ENCODE results near the gene FAN1.
"Not testable (repeated sequence)": the region's sequence is repeated elsewhere in the genome, so short reads cannot be mapped to it uniquely, and the experiment has no call there.

Gene FAN1

DNA sequence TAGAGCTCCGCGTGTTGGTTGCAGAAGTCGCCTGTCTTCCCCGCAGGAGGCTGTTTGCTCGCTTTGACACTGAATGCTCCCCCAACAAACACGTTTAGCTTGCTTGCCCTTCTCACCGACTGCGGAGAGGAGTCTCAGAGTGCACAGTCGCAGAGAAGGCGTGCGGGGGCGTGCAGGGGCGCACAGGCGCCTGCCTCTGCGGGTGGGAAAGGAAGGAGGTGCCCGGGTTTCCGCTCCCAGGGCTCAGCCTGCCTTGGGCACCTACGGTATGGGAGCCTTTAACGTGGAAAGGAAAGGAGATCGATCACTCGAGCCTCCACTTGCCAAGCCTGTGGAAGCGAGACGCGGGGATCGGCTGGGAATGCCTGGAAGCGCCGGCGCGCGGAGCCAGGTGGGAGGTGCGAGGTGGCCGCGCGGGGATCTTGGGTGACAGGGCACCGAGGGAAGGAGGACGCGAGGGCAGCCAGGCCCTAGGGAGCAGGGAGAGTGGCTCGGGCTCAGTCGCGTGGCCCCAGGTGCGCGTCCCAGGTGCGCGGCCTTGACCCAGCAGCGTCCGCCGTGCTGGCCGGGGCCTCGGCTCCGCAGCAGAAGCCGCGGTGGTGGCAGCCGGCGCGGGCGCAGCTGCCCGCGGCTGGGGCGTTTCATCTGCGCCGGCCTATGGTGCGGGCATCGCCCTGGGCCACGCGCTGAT is at the start of gene FAN1:
Gene FAN1, plus strand, starts transcription at position 419 of the 691 bp plus-strand sequence. CDS start 749 bp downstream, outside the sequence.
- peak; percentile 72 to 86 (median 77) for DNase-seq

DNA sequence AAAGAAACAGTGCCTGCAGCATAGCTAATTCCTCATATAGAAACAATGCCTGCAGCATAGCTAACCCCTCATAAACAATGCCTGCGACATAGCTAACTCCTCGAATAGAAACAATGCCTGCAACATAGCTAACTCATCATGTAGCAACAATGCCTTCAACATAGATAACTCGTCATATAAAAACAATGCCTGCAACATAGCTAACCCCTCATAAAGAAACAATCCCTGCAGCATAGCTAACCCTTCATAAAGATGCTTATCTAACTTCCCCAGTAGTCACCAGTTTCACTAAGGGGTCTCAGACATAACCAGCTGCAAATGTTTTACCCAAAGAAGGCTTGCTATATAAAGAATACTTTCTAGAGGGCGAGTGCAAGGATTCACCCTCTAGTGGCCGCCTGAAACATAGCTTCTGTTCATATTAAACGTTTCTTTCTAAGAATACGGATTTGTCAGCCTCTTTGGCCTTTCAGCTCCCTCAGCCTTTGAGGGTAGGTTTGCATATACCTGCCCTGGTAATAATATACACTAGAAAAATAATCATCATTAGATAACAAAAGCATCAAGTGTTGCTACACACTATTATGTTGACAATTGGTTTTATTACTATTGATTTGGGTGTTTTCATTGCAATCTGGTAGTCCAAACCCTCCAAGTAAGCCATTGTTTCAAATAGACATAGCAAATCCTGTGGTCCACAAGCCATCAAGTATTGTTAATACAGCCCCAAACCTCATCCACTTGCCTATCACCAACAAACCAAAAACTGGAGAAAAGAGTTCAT is 44.4 kb upstream of the FAN1 start:
- peak in 2 of 3 donors; percentile 27 to 28 for DNase-seq

DNA sequence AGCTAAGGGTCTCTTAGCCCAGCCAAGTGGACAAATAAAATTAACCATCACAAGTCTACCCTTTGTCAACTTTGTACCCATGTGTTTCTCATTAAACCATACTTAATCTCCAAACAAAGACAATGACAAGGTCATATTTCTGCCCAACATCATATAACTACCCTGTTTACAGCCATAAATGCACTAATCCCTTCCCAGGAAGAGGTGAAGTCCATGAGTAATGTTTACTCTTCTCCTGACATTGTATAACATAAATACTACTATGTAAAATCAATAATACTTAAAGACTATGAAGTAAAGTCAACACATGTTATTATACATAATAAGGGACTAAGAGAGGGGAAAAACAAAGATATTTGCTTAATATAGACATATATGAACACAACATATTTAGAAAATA is 38.5 kb upstream of the FAN1 start:
- no peak for DNase-seq

DNA sequence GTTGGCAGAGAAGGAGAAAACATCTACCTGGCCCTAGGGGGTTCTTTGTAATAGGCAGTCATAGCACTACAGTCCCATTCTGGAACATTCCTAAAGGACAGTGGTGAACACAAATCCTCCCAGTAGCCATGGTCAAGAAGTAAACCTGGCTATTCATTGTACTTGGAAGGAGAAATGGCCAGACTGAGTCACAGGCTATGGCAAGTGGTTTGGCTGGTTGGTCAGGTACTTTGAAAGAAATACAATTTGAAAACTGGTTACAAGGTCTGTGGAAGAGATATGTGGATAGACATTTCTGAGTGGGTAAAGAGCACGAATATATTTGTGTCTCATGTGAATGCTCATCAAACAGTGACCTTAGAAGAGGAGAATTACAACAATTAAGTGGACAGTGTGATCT is 33.0 kb upstream of the FAN1 start:
- no peak for DNase-seq

DNA sequence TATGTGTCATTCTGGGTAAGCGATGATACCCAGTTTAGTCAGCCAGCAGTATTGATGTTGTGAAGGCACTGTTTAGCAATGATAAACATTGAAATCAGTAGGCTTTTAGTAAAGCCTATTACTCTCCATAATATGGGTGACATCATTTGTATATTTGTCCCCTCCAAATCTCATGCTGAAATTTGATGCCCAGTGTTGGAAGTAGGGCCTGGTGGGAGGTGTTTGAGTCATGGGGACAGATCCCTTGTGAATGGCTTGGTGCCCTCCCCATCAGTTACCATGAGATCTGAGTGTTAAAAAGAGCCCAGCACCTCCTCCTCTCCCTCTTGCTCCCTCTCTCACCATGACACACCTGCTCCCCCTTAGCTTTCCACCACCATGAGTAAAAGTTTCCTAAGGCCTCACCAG is 31.4 kb upstream of the FAN1 start:
- peak in 1 of 3 donors; percentile 11 for DNase-seq

DNA sequence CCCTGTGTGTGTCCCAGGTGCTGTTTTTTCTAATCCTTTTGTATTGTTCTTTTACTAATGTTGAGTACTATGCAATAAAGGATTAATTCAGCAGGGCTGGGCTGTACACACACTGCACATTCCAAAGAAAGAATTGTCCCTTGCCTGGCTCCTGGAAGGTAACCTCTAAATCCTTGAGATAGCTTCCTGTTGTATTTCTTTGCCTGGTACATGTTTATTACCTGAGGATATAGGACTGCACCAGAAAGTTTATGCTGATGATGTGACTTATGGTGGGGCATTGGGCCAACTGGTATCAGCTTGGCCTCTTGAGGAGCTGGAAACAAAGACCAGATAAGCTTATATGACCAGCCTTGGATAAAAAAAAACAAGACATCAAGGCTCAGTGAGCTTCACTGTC is 26.6 kb upstream of the FAN1 start:
- no peak for DNase-seq

DNA sequence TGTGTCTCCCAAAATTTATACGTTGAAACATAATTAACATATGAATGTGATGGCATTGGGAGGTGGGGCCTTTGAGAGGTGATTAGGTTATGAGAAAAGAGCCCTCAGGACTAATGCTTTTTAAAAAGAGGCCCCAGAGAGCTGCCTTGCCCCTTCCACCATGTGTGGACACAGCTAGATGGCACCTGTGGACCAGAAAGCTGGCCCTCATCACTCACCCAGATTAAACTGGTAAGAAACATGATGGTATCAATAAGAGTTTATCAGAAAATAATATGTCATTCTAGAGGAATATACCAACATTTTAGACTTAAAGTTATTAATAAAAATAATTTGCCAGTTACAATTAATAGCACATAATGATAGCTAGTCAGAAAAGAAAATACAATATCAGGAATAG is 25.2 kb upstream of the FAN1 start:
- no peak for DNase-seq

DNA sequence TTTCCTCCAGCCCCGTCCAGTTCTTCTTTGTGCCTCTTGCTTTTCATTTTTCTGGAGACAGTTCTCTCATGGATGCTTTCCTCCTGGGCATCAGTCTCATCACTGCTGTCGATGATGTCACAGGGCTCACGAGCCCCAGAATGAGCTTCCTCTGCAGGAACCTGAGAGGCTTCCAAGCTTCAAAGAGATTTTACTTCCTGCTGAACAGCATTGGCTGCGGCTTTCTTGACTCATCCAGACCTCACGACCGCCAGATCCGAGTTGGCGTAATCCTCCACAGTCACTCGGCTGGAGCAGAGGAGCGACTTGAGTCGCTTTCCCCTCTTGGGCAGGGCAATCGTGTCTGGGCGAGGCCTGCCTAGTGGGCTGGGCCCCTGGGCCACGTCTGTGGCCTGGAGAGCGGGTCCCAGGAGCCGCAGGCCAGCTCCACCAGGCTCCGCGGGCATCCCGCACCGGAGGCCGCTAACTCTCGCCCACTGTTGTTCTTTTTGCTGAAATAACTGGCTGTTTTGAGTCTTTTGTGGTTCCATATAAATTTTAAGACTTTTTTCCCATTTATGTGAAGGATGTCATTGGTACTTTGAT is 20.8 kb upstream of the FAN1 start:
- DNase-seq: no peak

DNA sequence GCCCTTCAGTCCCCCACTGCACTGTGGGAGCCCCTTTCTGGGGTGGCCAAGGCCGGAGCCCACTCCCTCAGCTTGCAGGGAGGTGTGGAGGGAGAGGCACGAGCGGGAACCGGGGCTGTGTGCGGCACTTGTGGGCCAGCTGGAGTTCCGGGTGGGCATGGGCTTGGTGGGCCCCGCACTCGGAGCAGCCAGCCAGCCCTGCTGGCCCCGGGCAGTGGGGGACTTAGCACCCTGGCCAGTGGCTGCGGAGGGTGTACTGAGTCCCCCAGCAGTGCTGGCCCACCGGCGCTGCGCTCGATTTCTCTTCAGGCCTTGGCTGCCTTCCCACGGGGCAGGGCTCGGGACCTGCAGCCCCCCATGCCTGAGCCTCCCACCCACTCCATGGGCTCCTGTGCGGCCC is 20.0 kb upstream of the FAN1 start:
- not testable (repeated sequence) for DNase-seq

DNA sequence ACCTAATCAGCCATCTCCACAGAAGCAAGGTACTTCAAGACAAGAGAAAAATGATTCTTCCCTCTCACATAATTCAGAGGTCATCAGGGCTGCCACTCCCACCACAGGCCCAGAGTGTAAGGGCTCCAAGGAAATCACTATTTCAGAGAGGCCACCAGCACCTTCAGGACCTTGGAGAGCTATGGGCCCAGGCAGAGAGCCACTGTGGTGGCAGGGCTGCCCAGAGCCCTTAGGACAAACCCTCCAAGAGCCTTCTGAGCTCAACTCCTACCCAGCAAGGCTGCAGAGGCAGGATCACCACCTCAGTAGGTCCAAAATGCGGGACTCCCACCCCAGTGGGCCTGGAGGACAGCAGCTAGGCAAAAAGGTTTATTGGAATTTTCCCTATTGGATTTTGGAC is 17.9 kb upstream of the FAN1 start:
- peak in 1 of 3 donors; percentile 7 for DNase-seq

DNA sequence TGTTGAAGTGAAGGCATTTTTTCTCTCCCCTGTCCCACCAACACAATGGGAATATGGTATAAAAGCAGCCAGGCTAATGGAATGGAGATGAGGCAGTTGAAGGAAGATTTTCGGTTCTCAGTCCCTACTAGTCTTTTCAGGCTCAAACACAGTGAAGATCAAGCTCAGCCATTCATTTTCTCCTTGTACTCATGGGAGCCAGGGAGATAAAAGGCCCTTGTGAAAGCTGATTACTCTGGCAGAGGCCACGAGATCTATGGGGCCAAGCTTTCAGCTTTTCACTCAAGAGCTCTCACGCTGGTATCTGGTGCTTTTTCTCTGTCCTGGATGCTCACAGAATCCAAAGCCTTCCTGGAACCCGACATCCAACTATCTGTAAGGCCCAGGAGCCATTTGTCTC is 14.5 kb upstream of the FAN1 start:
- no peak for DNase-seq

DNA sequence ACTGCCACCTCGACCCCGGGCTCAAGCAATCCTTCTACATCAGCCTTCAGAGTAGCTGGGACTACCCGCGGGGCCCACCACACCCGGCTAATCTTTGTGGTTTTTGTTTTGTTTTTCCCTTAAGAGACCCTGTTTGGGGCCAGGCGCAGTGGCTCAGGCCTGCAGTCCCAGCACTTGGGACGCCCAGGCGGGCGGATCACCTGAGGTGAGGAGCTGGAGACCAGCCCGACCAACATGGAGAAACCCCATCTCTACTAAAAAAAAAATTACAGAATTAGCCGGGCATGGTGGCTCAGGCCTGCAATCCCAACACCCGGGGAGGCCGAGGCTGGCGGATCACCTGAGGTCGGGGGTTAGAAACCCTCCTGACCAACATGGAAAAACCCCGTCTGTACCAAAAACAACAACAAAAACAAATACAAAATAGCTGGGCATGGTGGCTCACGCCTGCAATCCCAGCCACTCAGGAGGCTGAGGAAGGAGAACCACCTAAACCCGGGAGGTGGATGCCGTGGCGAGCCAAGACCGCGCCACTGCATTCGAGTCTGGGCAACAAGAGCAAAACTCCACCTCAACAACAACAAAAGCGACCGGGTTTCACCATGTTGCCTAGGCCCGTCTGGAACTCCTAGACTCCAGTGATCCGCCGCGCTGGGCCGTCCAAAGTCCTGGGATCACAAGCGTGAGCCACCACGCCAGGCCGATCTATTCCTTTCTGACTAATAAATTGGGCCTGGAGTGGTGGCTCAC is 8.1 kb upstream of the FAN1 start:
- no peak for DNase-seq

DNA sequence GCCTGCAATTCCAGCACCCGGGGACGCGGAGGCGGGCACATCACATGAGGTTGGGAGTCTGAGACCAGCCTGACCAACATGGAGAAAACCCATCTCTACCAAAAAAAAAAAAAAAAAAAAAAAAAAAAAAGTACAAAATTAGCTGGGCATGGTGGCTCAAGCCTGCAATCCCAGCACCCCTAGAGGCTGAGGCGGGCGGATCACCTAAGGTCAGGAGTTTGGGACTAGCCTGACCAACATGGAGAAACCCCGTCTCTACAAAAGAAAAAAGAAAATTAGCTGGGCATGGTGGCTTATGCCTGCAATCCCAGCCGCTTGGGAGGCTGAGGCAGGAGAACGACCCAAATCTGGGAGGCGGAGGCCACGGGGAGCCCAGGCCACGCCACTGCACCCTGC is 7.5 kb upstream of the FAN1 start:
- DNase-seq: no peak

DNA sequence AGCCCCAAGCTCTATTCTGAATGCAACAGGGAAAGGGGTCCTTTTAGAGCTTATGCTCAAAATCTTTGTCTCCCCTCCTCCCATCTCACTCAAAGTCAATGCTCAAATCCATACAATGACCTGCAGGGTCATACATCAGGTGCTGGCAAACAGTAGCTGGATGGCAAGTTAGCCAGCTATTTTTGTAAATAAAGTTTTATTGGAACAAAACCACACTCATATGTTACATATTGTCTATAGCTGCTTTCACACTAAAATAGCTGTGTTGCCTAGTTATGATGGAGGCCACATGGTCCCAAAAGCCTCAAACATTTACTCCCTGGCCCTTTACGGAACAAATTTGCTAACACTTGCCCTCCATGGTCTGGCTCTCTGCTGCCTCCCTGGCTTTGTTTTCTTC is 1.8 kb upstream of the FAN1 start:
- DNase-seq: no peak

DNA sequence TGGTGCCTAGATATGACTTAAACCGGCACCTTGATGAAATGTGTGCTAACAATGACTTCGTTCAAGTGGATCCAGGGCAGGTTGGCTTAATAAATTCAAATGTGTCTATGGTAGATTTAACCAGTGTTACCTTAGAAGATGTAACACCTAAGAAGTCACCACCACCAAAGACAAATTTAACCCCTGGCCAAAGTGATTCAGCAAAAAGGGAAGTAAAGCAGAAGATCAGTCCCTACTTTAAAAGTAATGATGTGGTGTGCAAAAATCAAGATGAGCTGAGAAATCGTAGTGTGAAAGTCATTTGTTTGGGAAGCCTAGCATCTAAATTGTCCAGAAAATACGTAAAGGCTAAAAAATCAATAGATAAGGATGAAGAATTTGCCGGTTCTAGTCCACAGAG is 1.1 kb downstream of the FAN1 start:
- no peak for DNase-seq

DNA sequence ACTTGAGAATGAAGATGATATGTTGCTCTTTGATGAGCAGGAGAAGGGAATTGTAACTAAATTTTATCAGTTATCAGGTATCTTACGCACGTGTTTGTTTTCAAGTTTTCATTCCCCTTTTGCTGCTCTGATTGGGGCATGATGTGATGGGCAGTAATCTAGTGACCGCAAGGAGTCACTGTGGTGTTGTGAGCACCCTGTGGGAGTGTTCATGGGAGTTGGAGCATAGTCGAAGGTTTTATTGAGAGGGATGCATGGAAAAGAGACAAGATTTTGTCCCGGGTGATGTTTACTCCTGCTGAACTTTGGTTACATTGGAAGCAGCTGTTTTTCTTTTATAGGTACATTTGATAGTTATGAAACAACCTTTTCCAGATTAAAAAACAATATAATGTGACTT is 2.1 kb downstream of the FAN1 start:
- DNase-seq: no peak

DNA sequence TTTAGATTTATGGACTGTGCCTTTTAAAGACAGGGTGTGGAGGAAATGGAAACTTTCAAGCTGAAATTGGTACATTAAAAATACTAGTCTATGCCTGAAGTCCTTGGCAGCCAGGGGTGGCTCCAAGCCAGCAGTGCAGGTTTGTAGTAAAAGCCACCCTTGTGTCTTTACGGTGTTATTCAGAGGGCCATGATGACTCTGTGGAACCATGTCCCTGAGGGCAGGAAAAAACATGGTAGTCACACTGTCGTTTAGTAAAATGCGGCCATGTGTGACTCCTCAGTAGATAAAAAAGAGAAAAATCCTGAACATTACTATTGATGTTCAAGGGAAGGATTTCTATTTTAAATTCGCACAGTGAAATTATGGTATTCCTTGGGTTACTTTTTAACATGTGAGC is 2.7 kb downstream of the FAN1 start:
- no peak for DNase-seq

DNA sequence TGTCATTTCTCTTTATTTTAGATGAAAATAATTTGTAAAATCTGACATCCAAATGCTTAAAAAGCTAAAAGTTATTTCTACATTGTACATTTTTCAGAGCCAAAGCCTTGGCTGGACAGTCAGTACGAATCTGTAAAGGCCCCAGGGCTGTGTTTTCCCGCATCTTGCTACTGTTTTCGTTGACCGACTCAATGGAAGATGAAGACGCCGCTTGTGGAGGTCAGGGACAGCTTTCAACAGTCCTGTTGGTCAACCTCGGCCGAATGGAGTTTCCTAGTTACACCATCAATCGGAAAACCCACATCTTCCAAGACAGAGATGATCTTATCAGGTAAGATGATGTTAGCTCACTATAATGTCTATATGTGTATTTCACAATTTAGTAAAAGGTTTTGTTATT is 10.0 kb downstream of the FAN1 start:
- DNase-seq: no peak

DNA sequence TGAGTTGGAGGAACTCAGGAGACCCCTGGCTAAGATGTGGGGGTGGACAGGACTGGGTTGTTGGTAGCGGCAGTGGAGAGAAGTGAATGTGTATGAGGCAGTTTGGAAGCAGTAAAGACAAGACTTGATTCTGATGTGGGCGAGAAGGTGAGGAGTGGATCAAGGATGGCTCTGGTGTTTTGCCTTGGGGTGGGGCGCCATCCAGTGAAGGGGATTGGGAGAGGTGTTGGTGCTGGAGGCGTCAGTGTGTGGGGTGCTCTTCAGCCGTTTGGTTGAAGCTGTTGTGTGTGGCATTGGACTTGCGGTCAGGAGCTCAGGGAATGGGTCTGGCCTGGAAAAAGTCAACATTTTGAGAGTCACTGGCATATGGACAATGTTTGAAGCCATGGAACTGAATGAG is 13.3 kb downstream of the FAN1 start:
- no peak for DNase-seq

DNA sequence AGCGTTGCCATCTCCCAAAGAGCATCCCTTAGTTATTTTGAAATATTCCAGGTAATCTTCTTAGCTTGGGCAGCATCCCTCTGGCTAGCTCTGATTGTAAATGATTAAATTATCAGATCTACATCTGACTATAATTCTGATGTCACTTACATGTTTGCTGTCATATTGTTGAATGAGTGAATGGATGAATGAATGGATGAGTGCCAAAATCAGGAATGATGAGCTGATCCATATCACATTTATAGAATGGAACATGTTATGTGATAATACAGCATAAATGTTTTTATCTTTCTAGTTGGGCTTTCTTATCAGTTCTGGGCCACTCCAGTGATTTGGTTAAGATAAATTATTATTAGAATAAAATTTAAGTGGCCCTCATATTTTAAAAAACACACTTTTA is 14.0 kb downstream of the FAN1 start:
- no peak for DNase-seq

DNA sequence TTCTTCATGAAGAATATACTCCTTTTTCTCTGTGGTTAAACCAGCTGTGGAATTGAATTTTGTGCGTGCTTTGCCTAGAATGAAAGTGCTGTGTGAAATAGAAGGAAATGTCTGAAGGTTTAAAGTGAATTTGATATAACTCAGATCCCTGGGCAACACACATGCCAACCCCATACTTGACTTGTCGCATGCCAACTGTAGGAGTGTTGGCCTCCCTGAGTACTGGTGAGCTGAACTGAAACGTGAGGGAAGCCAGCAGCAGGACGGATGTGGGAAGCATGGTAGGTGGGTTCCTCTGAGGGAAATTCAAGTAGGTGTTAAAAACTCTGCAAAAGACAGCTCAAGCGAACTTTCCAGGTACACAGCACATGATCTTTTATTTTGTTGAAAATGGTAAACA is 14.7 kb downstream of the FAN1 start:
- no peak for DNase-seq

DNA sequence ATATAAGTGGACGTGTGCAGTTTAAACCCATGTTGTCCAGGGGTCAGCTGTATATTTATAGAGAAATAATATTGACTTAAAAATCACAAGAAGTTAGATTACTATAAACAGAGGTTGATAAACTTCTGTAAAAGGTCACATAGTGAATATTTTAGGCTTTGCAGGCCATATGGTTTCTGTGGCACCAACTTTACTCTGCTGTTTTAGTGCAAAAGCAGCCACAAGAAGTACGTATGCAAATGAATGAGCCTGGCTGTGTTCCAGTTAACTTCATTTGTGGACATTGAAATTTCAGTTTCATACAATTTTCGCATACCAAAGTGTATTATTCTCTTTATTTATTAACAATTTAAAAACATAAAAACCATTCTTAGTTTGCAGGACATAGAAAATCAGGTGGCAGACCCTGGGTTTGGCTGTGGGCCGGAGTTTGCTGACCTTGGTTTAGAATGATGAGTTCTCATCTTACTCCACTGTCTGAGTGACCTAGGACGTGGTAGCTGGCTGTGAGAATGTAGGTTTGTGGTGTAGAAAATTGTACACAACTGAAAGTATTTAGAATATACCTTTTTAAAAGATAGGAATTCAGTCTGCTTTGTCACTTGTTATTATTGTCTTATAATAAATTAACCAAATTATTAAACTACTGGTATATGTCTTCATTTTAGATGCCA is 16.3 kb downstream of the FAN1 start:
- no peak for DNase-seq

DNA sequence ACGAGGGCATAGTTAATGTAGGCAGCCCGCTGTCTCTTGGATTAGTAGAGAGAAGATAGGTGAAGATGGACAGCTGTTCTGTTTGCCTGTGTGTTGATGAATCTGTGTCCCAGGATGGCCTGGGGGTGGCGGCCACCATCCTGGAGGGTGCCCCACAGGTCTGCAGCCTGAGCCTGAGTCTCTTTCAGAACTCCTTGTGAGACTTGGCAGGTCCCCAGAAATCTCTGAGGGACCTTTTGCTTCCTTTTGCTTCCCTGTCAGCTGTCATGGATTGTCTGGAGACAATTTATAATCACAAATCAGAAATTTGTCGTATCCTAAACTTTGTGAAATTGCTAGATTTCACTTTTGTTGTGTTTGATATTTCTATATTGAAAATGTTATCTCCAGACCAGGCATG is 17.4 kb downstream of the FAN1 start:
- no peak for DNase-seq
